Measurements from ENCODE around the gene ZNF280D.

DNA sequence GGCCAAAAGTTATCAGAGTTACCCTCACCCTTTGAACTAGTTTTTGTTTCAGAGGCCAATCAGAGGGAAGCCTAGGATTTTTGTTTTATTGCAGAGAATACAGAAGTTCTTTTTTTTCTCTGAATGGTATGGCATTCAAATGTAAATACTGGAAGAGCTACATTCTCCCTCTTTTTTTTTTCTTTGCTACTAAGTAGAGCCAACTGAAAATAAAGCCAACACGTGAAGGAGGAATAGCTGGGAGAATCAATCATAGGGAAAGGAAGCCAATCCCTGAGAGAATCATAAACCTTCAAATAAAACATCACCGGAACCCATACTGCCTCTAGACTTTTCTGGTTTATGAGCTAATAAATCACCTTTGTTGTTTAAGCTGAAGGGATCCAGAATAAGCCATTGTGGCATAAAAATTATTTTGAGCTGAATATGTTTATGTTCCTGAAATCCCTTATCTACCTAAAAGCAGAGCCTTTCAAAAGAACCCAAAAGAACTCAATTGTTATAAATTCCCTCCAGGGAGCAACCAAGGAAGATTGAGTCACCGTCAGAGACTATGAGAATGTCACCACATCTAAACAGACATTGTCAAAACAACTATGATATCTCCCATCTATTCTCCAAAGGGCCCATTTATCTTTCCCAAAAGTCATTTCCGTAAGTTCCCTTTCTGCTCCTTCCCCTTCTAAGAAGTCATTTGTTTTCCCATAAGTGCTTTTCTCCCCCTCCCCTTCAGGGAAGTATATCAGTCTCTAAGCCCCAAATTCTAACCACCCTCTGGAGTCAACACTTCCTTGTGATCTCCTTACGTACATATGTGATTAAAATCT is 3.8 kb upstream of the ZNF280D start:
- TF ChIP-seq, protein P1, sequence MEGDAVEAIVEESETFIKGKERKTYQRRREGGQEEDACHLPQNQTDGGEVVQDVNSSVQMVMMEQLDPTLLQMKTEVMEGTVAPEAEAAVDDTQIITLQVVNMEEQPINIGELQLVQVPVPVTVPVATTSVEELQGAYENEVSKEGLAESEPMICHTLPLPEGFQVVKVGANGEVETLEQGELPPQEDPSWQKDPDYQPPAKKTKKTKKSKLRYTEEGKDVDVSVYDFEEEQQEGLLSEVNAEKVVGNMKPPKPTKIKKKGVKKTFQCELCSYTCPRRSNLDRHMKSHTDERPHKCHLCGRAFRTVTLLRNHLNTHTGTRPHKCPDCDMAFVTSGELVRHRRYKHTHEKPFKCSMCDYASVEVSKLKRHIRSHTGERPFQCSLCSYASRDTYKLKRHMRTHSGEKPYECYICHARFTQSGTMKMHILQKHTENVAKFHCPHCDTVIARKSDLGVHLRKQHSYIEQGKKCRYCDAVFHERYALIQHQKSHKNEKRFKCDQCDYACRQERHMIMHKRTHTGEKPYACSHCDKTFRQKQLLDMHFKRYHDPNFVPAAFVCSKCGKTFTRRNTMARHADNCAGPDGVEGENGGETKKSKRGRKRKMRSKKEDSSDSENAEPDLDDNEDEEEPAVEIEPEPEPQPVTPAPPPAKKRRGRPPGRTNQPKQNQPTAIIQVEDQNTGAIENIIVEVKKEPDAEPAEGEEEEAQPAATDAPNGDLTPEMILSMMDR (IDR thresholded peaks at IDR 0.05; ENCODE audit: low read length), result no peak
- no peak for TF ChIP-seq EZH2 (IDR thresholded peaks at IDR 0.05; ENCODE audit: borderline replicate concordance, low read length)

Data from OCI-LY1 (cell line).